GM12891 (cell line): ENCODE data around the gene SBK1.
"Not testable (repeated sequence)": the region's sequence is repeated elsewhere in the genome, so short reads cannot be mapped to it uniquely, and the experiment has no call there.

Source experiments
- PAX5 ChIP-seq: IDR thresholded peaks from 2 replicates; pipeline ENCODE4 v1.6.1; 2011; ENCODE audit warnings: low read length, moderate library complexity, mild to moderate bottlenecking; ENCODE audit not compliant: insufficient read depth, severe bottlenecking
- POLR2A ChIP-seq: IDR thresholded peaks from 2 replicates; pipeline ENCODE4 v1.6.1; 2011; ENCODE audit warnings: low read depth, low read length, control low read depth
- POLR2AphosphoS5 ChIP-seq: IDR thresholded peaks from 2 replicates; pipeline ENCODE4 v1.6.1; 2011; ENCODE audit warnings: low read depth, low read length, control low read depth
- SPI1 ChIP-seq: IDR thresholded peaks from 2 replicates; pipeline ENCODE4 v1.6.1; 2011; ENCODE audit warnings: low read depth, low read length, control low read depth
- TAF1 ChIP-seq: IDR thresholded peaks from 2 replicates; pipeline ENCODE4 v1.6.1; 2011; ENCODE audit warnings: low read depth, low read length, control low read depth

GRCh38 chr16:28364268-28365173 lies 72.2 kb downstream of the SBK1 start:
- not testable (repeated sequence) for TF ChIP-seq POLR2AphosphoS5, PAX5, POLR2A, SPI1, TAF1
